ENCODE results near the gene HMCN2.

Gene HMCN2

GRCh38 chr9:130471411-130472183 lies 206.0 kb downstream of the HMCN2 start:
- Histone ChIP-seq H3K9ac (ENCODE audit: low read length) (no peak overlapping the region), H4K20me1 (ENCODE audit: insufficient read depth, low read length) (no peaks in the 10 kb centered on the region), H3K27ac (ENCODE audit: low read length) (no peak overlapping the region), H3K79me2 (ENCODE audit: low read length) (no peaks in the 10 kb centered on the region), H3K27me3 (ENCODE audit: low read depth, low read length) (peaks cover 6% of the 10 kb centered on the region; the same call in 1 of the 2 replicates), H3K9me3 (ENCODE audit: insufficient read depth, low read length) (no peaks in the 10 kb centered on the region), H3K36me3 (replicated peaks; ENCODE audit: low read depth, low read length) (no peaks in the 10 kb centered on the region), H3K4me1 (ENCODE audit: low read length) (peaks cover 9% of the 10 kb centered on the region), H3K4me2 (ENCODE audit: low read length) (no peak overlapping the region), H2AFZ (ENCODE audit: low read depth, low read length) (no peak overlapping the region), H3K4me3 (ENCODE audit: low read length) (no peak overlapping the region)
- TF ChIP-seq EZH2phosphoT487 (IDR thresholded peaks at IDR 0.05; ENCODE audit: low read depth) (no peak), CTCF (IDR thresholded peaks at IDR 0.05; ENCODE audit: low read depth, low read length) (no peak)

- H2AFZ ChIP-seq (ENCODE audit: low read depth, low read length): no peak overlapping the region
- H3K27me3 ChIP-seq (ENCODE audit: low read depth, low read length): peaks cover 6% of the 10 kb centered on the region; the same call in 1 of the 2 replicates
- no peak overlapping the region for H3K4me2 ChIP-seq (ENCODE audit: low read length)
- H3K4me1 ChIP-seq (ENCODE audit: low read length): peaks cover 9% of the 10 kb centered on the region
- H3K9ac ChIP-seq (ENCODE audit: low read length): no peak overlapping the region
- H3K36me3 ChIP-seq (replicated peaks; ENCODE audit: low read depth, low read length): no peaks in the 10 kb centered on the region
- no peak for TF ChIP-seq EZH2phosphoT487 (IDR thresholded peaks at IDR 0.05; ENCODE audit: low read depth)
- TF ChIP-seq CTCF (IDR thresholded peaks at IDR 0.05; ENCODE audit: low read depth, low read length): no peak
- H3K27ac ChIP-seq (ENCODE audit: low read length): no peak overlapping the region
- no peaks in the 10 kb centered on the region for H3K79me2 ChIP-seq (ENCODE audit: low read length)
- H3K4me3 ChIP-seq (ENCODE audit: low read length): no peak overlapping the region
- no peaks in the 10 kb centered on the region for H3K9me3 ChIP-seq (ENCODE audit: insufficient read depth, low read length)
- no peaks in the 10 kb centered on the region for H4K20me1 ChIP-seq (ENCODE audit: insufficient read depth, low read length)
These were observed 206.7 kb downstream of the HMCN2 start for GRCh38 chr9:130472184-130472705.

GRCh38 chr9:130473009-130473408 lies 207.4 kb downstream of the HMCN2 start:
- TF ChIP-seq CTCF (IDR thresholded peaks at IDR 0.05; ENCODE audit: low read depth, low read length) (no peak), EZH2phosphoT487 (IDR thresholded peaks at IDR 0.05; ENCODE audit: low read depth) (no peak)
- H3K4me1 ChIP-seq (ENCODE audit: low read length): peaks cover 9% of the 10 kb centered on the region
- no peaks in the 10 kb centered on the region for H3K27me3 ChIP-seq (ENCODE audit: low read depth, low read length)
- H3K36me3 ChIP-seq (replicated peaks; ENCODE audit: low read depth, low read length): no peaks in the 10 kb centered on the region
- no peaks in the 10 kb centered on the region for H4K20me1 ChIP-seq (ENCODE audit: insufficient read depth, low read length)
- H3K9me3 ChIP-seq (ENCODE audit: insufficient read depth, low read length): no peaks in the 10 kb centered on the region
- no peak overlapping the region for H3K27ac ChIP-seq (ENCODE audit: low read length)
- H3K4me3 ChIP-seq (ENCODE audit: low read length): no peak overlapping the region
- H3K4me2 ChIP-seq (ENCODE audit: low read length): no peak overlapping the region
- H2AFZ ChIP-seq (ENCODE audit: low read depth, low read length): no peak overlapping the region
- no peaks in the 10 kb centered on the region for H3K79me2 ChIP-seq (ENCODE audit: low read length)
- H3K9ac ChIP-seq (ENCODE audit: low read length): no peak overlapping the region

GRCh38 chr9:130473566-130473965 lies 208.0 kb downstream of the HMCN2 start:
- Histone ChIP-seq H3K79me2 (ENCODE audit: low read length) (no peaks in the 10 kb centered on the region), H3K4me3 (ENCODE audit: low read length) (no peak overlapping the region), H3K9me3 (ENCODE audit: insufficient read depth, low read length) (no peaks in the 10 kb centered on the region), H3K27ac (ENCODE audit: low read length) (no peak overlapping the region), H3K4me2 (ENCODE audit: low read length) (no peak overlapping the region), H3K36me3 (replicated peaks; ENCODE audit: low read depth, low read length) (no peaks in the 10 kb centered on the region), H2AFZ (ENCODE audit: low read depth, low read length) (no peak overlapping the region), H3K4me1 (ENCODE audit: low read length) (peaks cover 9% of the 10 kb centered on the region), H4K20me1 (ENCODE audit: insufficient read depth, low read length) (no peaks in the 10 kb centered on the region), H3K27me3 (ENCODE audit: low read depth, low read length) (no peaks in the 10 kb centered on the region), H3K9ac (ENCODE audit: low read length) (no peak overlapping the region)
- TF ChIP-seq EZH2phosphoT487 (IDR thresholded peaks at IDR 0.05; ENCODE audit: low read depth) (no peak), CTCF (IDR thresholded peaks at IDR 0.05; ENCODE audit: low read depth, low read length) (no peak)

Measured in OCI-LY3 (cell line).